ENCODE measurements around the gene NDP.
"Not testable (repeated sequence)": the region's sequence is repeated elsewhere in the genome, so short reads cannot be mapped to it uniquely, and the experiment has no call there.

Gene NDP

DNA sequence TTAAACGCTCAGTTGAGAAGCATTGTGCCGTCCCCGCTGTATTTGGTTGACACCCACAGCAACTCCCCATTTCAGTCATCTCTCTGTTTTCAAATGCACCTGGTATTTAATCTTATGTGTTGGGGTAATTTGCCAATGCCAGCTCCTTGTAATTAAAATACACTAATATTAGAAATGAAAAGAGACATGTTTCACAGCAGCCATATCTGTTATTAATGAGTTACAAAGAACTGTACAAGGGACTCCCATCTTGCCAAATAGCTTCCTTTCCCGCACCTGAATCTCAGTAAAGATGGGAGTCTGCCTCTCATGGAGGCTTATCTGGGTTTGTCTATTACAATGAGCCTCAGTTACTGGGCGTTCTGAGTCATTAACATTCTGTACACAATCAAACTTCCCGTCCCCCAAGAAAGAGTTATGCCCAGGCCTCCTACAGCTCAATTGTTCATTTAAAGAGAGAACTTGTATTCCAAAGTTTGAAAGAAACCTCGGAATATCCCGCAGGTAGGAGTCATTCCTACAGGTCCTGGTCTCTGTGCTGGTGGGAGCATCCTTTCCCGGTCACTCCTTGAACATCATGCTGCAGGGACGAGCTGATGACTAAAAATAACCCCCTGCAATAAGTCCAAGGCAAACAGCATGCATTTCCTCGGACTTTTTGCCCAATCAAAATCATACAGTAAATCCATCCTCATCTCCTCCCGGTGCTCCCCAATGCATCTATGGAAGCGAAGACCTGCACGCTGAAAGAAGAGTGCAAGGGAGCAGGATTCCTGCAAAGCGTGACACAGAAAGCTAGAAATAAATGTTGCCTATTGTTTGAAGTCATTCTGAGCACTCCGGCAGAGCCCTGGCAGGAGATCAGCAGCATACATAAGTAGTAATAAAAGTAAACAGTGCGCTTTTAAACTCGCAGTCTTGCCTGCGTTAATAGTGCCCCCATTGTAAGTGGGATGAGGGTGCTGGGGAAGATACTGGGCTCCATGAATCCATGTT lies 926 bp downstream of the NDP start:
- peak in 29 of 56 donors; percentile 0 to 68 (median 20) for DNase-seq

DNA sequence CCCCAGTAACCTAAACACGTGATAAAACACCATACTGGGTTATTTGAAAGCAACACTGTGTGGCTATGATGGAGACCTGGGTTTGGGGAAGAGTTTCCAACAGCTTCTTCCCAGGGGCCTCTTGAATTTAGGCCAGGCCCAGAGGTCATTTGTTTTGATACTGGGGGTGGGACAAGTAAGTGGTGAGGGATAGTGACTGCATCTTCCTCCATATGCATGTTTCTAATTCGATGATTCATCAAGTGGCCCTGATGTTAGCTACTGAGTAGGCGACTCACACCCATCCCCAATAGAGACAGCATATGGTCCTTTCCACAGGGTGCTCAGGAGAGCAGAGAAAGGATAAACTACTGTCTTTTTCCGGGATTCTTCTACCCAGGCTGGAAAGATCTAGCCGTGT lies 2.7 kb downstream of the NDP start:
- no peak for DNase-seq

DNA sequence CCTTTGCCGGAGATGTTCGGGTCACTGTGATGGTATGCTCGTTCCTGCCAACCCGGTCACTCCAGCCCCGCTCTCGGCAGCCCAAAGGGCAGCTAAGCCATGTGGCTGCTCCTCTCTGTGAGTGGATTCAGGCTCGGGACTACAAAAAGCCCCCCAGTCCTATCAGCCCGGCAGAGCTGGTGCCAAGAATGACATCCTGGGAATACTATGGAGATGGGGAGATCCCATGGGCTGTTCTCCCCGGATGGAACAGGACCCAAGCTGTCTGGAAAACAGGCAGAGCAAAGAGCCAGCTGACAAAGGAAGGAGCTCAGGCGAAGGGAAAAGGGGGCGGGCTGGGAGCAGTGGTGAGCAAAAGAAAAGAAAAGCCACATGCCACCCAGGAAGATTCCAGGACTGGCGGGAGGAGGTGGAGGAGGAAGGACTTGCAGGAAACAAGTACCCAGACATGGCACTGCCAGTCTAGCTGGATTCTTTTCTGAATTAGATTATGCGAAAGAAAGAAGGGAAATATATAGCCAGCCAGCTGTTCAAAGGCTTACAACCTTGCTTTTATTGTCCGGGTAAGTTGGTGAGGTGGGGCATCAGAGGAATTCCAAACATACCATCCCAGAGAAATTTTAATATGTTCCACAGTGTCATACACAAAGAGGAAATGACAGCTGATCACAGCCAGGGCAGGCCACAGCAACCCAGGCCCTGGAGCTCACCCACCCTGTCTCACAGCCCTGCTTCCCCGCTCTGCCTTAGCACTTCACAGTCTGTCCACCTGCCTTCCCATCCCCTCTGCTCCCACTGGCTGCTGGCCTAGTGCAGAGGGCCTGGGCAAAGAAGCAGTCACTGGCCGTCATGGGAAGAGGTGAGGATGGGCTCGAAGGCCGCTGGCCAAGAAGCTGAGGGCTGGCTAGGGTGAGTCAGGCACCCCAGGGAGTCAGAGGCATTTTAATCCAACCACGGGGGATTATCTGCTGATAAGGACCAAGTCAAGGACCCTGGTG lies 3.4 kb downstream of the NDP start:
- DNase-seq, result peak in 42 of 56 donors; percentile 1 to 55 (median 22)

DNA sequence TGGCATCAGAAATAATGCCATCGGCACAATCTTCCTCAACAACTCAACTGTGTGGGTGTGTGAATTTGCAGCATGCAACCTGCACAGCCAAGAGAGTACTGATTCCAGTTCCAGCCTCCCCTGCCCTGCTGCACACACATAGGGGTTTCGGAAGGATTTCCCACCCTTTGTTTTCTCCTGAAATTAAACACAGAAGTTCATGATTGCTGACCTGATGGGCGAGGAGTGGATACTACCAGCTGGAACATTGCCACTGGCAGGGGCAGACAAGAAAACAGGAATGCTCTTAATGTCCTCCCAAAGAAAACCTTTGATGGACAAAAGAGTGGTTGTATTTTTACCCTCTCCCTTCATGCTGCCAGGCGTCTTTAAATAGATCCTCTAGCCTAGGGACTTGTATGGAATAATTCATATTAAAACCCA lies 4.8 kb downstream of the NDP start:
- DNase-seq, result peak in 20 of 56 donors; percentile 0 to 22 (median 4)

DNA sequence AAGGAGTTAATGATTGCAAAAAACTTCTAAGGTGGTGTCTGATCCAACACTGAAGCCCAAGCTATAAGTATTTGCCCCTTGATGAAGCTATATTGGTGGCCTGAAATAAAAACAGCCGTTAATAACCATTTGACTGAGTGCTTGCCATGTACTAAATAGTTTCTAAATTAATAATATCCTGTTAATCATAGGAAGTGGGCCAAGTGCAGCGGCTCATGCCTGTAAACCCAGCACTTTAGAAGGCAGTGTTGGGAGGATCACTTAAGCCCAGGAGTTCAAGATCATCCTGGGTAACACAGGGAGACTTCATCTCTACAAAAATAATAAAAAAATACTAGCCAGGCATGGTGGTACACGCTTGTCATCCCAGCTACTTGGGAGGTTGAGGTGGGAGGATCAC lies 8.3 kb downstream of the NDP start:
- DNase-seq, result no peak

DNA sequence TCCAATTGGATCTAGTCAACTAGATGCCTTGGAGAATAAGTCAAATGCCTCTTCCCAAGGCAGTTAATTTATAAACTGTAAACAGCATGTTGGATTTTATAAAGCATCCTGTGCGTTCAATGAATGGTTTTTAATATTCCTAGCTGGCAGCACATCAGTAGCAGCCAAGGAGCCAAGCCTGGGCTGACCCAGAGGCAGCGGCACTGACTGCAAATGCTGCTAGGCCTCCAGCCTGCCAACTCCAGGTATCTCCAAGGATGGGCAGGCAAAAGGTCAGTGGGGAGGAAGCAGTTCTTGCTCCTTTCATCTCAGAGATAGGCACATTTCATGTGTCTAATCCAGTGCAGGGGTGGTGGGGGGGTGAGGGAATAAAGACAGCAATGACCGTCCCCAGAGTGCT lies 9.5 kb downstream of the NDP start:
- DNase-seq, result no peak

DNA sequence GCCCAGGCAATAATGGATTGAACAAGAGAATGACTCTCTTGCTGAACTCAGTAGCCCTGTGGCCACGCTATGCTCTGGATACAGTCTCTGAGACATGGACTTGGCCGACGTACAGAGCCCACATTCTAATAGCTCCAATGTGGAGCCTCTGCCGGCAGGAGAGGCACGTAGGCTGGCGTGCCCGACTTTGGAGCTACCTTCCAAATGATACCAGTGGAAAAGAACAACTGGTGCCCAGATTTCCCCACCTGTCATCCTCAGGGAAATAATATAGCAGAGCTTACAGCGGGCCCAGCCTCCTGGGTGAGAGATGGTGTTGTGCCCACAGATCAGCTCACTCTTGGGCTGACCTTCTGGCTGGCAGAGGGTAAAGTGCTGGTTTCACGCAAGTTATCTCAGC lies 10.6 kb downstream of the NDP start:
- no peak for DNase-seq

DNA sequence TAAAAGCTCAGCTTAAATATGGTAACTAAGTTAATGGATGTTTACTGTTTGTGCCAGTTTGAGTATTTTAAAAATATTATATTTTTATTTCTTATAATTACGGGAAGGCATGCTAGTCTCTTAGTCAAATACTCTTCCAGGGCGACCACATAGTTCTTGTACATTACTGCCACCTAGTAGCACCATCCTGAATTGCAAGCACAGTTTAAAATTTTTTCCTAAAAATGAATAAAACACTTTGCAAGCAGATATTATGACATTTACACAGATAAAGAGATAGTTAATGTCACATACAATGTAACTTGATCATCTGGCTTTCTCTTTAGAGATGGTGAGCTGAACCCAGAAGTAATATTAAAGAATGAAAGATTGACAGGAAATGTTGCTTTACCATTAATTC lies 11.5 kb downstream of the NDP start:
- no peak for DNase-seq

DNA sequence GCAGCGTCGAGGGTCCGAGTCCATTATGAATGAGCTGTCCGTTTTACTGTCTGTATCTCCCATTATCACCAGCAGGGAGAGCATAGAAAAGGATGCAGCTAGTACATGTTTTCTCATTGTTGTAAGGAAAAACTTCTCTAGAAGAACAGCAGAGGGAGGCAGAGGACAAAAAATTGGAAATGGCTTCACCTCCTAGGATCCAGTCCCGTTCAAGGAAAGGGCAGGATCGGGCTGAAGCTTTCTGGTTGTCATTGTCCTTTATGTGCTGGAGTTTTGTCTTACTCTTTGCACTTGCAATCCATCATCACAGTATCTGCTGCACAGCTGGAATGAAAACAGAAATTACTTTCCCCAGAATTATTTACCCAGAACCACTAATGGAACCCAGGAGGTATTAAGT lies 14.7 kb downstream of the NDP start:
- peak in 27 of 56 donors; percentile 1 to 62 (median 16) for DNase-seq

DNA sequence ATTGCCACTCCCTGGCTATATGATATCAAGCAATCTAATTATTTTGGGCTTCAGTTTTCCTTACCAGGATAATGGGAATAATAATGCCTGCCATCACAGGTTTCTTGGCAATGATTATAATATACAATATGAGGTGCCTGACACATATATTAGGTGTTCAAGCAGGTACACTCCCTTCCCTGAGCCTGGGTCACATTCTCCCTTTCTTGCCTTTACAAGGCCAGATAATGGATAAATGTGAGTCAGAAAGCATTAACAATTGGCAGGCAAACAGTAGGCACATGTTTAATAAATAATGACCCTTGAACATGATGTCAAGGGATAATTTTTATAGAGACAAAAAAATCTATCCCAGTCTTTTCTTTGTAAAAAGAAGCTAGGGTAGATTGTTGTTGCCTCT lies 17.2 kb downstream of the NDP start:
- no peak for DNase-seq

DNA sequence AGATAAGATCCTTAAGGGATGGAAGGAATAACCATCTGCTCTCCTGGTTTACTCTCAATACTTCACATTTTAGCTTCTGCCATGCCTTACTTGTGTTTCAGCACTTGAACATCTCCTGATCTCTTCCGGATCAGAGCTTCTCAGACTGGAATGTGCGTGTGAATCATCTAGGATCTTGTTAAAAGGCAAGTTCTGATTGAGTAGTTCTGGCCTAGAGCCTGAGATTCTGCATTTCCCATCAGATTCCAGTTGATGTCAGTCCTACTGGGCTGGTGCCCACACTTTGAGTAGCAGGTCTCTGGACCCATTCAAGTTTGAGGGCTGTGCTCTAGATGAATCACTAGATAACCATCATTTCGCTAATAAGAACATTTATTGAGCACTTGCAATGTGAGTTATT lies 20.0 kb downstream of the NDP start:
- DNase-seq, result no peak

DNA sequence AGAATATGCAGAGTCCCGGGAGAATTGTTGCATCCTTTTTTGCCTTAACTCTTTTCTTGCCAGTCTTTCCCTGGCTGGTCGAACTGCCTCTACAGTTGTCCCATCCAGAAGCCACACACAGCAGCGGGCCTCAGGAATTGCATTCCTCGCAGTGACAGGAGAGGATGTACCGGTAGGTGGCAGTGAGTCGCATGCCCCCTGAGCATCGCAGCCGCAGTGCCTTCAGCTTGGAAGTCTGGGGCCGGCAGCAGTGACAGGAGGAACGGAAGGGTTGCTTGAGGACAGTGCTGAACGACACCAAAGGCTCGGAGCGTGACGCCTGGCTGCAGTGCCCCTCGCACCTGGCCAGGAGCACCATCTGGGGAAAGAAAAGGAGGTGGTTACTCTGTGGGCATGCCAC lies 23.5 kb downstream of the NDP start:
- peak in 32 of 56 donors; percentile 0 to 47 (median 15) for DNase-seq

DNA sequence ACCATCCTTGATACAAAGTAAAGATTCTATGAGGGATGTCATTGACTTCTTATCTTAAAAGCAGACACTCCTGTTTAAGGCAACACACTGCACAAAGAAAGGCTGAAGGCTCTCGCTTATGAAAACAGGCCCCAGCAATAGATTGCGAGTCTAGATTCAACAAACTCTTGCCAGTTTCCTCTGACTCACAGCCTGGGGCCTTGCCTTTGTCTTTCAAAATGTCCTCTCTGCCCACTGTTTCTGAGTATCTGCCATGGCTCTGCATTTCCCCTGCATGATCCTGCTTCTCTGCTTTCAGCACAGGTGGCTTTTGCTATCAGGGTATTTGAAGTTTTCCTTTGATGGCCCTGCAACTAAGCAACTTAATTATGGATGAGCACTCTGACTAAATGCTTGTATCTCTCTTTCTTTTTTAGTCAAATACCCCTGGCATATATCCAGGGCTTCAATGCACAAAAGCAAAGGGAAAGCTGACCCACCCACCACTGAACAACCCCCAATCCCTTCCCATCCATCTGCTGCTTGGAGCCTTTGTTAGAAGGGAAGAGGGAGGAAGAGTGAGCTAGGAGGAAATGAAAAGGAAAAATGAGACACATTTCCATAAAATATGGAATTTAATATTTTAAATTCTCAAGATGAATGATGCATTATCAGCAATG lies 32.2 kb downstream of the NDP start:
- DNase-seq, result peak in 1 of 56 donors; percentile 4

DNA sequence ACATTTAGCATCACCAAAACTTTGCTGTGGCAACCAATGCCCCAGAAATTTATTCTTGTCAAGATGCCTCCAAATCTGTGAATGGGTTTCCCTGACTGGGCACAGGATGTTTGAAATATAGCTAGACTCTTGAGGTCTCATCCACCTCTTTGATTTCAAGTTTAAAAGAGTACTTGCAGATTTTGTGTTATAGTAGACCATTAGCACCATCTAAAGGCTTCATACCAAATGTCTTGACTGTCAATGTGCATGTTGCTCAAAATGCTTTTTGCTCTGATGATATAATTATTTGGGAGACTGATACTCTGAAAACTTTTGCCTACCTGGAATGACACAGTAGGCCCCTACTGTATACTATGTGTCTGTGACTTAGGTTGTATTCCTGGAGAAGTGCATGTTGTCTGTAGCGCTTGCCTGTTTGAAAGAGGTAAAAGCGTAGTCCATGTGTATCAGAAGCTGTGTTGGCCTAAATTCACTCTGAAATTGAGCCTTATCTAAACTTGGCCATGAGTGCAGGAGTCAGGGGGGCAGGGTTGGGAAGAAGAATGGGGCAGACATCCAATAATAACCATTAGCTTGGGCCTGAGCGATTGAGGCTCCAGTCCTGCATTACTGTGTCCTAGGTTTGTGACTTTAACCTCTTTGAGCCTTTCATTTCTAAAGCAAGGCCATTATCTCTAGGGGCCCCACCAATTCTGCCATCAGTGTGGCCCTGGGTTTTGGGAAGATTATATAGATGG lies 33.8 kb downstream of the NDP start:
- no peak for DNase-seq

DNA sequence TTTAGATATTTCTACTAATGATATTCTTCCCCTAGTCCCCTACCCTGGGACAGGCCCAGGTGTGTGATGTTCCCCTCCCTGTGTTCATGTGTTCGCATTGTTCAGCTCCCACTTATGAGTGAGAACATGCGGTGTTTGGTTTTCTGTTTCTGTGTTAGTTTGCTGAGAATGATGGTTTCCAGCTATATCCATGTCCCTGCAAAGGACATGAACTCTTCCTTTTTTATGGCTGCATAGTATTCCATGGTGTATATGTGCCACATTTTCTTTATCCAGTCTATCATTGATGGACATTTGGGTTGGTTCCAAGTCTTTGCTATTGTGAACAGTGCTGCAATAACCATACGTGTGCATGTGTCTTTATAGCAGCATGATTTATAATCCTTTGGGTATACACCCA lies 51.2 kb downstream of the NDP start:
- not testable (repeated sequence) for DNase-seq

DNA sequence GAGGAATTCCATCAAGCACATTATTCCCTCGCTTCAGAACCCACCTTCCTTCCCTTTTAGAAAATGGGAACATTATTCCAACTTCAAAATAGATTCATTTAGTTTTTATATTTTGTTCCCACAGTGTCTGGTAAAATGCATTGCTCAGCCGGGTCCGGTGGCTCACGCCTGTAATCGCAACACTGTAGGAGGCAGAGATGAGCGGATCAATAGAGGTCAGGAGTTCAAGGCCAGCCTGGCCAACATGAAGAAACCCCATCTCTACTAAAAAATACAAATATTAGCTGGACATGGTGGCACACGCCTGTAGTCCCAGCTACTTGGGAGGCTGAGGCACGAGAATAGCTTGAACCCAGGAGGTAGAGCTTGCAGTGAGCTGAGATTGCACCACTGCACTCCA lies 62.4 kb downstream of the NDP start:
- DNase-seq, result not testable (repeated sequence)

DNA sequence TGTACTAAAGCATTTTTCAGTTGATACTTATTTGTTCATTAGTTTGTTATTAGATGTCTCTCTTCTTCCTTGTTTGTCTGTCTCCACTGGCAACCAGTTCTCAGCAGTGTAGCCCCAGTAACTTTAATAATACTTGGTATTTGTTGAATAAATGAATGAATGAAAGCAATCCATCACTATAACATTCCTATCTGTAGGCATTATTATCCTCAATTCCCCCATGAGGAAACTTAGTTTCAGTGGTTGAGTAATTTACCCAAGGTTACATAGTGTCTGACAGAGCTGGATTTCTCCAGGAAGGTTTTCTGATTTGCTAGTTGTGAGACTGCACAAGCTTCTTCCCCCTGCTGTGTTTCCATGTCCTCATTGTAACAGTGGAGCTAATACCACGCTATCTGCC lies 63.2 kb downstream of the NDP start:
- DNase-seq, result no peak

DNA sequence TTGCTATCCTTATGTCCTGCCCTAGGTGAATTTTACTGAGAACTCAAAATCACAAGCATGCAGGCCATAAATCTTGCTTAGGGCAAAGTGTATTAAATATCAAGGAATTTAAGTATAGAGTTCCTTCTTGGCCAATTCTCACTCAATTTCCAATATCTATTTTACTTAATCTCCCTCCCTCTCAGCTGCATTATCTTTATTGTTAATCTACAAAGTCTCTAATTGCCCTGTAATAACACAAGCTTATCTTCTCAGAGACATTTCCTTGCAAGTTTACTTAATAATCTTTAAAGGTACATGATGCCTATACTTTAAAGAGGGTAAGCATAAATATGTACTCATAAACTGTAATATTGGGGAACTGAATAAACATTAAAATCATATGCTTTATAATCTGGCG lies 64.0 kb downstream of the NDP start:
- no peak for DNase-seq

DNA sequence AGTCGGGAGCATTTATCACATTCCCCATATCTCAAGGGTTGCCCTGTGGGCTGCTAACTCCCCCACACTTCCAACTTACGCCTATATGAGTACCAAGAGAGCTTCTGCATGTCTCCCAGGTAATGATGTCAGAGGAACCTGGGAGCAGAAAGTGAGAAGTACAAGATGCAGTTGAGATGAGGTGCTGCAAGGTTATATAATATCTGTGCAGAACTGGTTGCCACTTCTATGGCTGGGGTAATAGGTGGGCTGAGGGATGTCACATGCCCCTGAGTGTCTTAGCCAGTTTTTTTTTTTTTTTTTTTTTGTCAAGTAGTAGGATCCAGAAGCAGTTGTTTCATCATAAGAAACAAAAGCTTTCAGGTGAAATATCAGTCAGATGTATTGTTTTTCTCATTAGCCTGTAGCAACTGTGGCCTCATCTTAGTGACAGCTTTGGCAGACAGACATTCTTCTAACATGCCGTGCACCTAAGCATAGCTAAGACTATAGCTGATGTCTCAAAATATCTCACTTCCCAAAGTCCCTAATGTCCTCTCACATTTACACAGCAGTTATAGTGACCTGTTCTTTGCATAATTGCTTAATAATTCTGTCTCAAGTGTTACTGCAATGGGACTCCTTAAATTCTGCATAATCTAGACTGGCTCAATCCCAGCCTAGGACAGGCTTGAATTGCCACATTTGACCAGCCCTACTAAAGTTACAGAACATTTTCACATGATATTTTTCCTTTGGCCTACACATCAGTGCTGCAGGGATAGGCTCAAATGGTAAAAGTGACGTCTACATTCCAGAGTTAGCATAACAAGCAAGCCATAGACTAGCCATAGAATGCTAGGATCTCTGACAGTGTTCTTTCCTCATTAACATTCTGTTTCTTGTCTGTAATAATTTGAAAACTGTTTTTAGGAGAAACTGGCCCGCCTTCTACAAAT lies 73.0 kb downstream of the NDP start:
- no peak for DNase-seq

All from amygdala (tissue), 56 donors.